ENCODE measurements around the gene ALDH3A2.

- TF ChIP-seq CTCF (conservative IDR thresholded peaks at IDR 0.05; ENCODE audit: low read length), result no peak
- no peak for TF ChIP-seq EZH2phosphoT487 (IDR thresholded peaks at IDR 0.05; ENCODE audit: borderline replicate concordance, low read depth, low read length)
Observed at GRCh38 chr17:19723964-19724363, 75.4 kb downstream of the ALDH3A2 start.
